Testis (tissue), 3 donors: ENCODE measurements around the gene TBX20. TPM values are rescaled to one million over a fixed set of nuclear protein-coding genes. Genes with fewer than 3 reads are reported as not detected.

ENCODE experiments used
- DNase-seq: peaks from one replicate; pipeline ENCODE4 v3.0.0-alpha.2; 2019
- H3K27ac ChIP-seq, 2 donors: fragments of 200-600 bp; sonication (generic); one replicate each; pipeline ENCODE4 v1.5.1; 2019
- H3K27me3 ChIP-seq: fragments of 200-600 bp; sonication (generic); one replicate; pipeline ENCODE4 v1.5.1; 2019
- H3K36me3 ChIP-seq: fragments of 200-600 bp; sonication (generic); one replicate; pipeline ENCODE4 v1.5.1; 2017; ENCODE audit warnings: low read depth; ENCODE audit errors: missing control alignments
- H3K4me1 ChIP-seq: fragments of 200-600 bp; sonication (generic); one replicate; pipeline ENCODE4 v1.5.1; 2019
- H3K4me3 ChIP-seq, 2 donors: fragments of 200-600 bp; sonication (generic); one replicate each; pipeline ENCODE4 v1.5.1; 2017 to 2019
- H3K9me3 ChIP-seq: fragments of 200-600 bp; sonication (generic); one replicate; pipeline ENCODE4 v1.5.1; 2017
- CTCF ChIP-seq, 3 experiments: fragments of 450-650 bp in 2 of 3; fragments of 200-600 bp in 1 of 3; sonication (generic) in 1 of 3; IDR thresholded peaks; one replicate each; pipeline ENCODE4 v1.5.1; 2016 to 2019; ENCODE audit warnings: antibody characterized with exemption in 3 of 3, mild to moderate bottlenecking in 2 of 3, moderate library complexity in 1 of 3
- POLR2A ChIP-seq: fragments of 450-650 bp; IDR thresholded peaks from one replicate; pipeline ENCODE4 v1.6.1; 2017; ENCODE audit warnings: antibody characterized with exemption, mild to moderate bottlenecking, moderate library complexity
- WGBS, 2 donors: methylation state at CpG; one replicate each; pipeline ENCODE4 v1.1.5; 2018; 5-methylcytosine and 5-hydroxymethylcytosine counted together
- intact Hi-C: fragments of 100-400 bp; cut with DNase I; formaldehyde crosslinking; loops from one replicate; pipeline ENCODE4 v1.15.1; 2023; ENCODE audit warnings: low total_unique reads
- polyA plus RNA-seq: library from polyadenylated mRNA; stranded (reverse); fragments of 350-450 nt; fragmentation: Illumina TruSeq; extraction: RNeasy Lipid Tissue Mini Kit (QIAGEN cat#74804); gene quantifications from one replicate; pipeline ENCODE4 v1.2.3, GENCODE V29; 2014; ENCODE audit warnings: low read depth, low replicate concordance; ENCODE audit not compliant: insufficient read depth
- total RNA-seq, 2 donors: library from RNA; depleted of rRNA; stranded (reverse); fragments of >200 nt; gene quantifications; one replicate each; pipeline ENCODE4 v1.2.3, GENCODE V29; 2016

TBX20 gene
- total and polyA plus RNA-seq, 3 donors from 2014 or later, result 0.63 to 3.8 (median 2.8) TPM

GRCh38 chr7:35280902-35281301 is 27.0 kb upstream of the TBX20 start:
- no peak overlapping the region for H3K4me3 ChIP-seq
- H3K27ac ChIP-seq, result no peak overlapping the region
- no peaks in the 10 kb centered on the region for H3K36me3 ChIP-seq
- H3K4me1 ChIP-seq, result no peaks in the 10 kb centered on the region
- no peaks in the 10 kb centered on the region for H3K27me3 ChIP-seq
- no peak for TF ChIP-seq POLR2A
- no peak for TF ChIP-seq CTCF (IDR thresholded peaks at IDR 0.05)
- DNase-seq, result no peak
- no peaks in the 10 kb centered on the region for H3K9me3 ChIP-seq
- intact Hi-C loops, result no loop called here
- 61 to 80% methylated on average over 4 of the region's 4 CpGs for WGBS, 2 donors

- no peak overlapping the region for H3K4me3 ChIP-seq
- H3K27ac ChIP-seq, result no peak overlapping the region
- DNase-seq, result no peak
- intact Hi-C loops, result no loop called here
- no peaks in the 10 kb centered on the region for H3K9me3 ChIP-seq
- H3K4me1 ChIP-seq, result no peaks in the 10 kb centered on the region
- no peaks in the 10 kb centered on the region for H3K36me3 ChIP-seq
- TF ChIP-seq POLR2A, result no peak
- TF ChIP-seq CTCF (IDR thresholded peaks at IDR 0.05), result no peak
- no peaks in the 10 kb centered on the region for H3K27me3 ChIP-seq
- WGBS, 2 donors, result 92 to 97% methylated on average over 1 of the region's 1 CpG
Observed at GRCh38 chr7:35277359-35277758, 23.5 kb upstream of the TBX20 start.

GRCh38 chr7:35272246-35272645 is 18.3 kb upstream of the TBX20 start:
- 79 to 81% methylated on average over 1 of the region's 1 CpG for WGBS, 2 donors
- no peak overlapping the region for H3K27ac ChIP-seq
- H3K36me3 ChIP-seq, result no peaks in the 10 kb centered on the region
- no peaks in the 10 kb centered on the region for H3K9me3 ChIP-seq
- intact Hi-C loops, result no loop called here
- no peak for DNase-seq
- no peaks in the 10 kb centered on the region for H3K27me3 ChIP-seq
- no peaks in the 10 kb centered on the region for H3K4me1 ChIP-seq
- TF ChIP-seq CTCF (IDR thresholded peaks at IDR 0.05), result no peak
- TF ChIP-seq POLR2A, result no peak
- no peak overlapping the region for H3K4me3 ChIP-seq

GRCh38 chr7:35268953-35269352 is 15.1 kb upstream of the TBX20 start:
- no peaks in the 10 kb centered on the region for H3K27me3 ChIP-seq
- H3K4me1 ChIP-seq, result no peaks in the 10 kb centered on the region
- no peak for DNase-seq
- H3K27ac ChIP-seq, result no peak overlapping the region
- no peaks in the 10 kb centered on the region for H3K36me3 ChIP-seq
- TF ChIP-seq CTCF (IDR thresholded peaks at IDR 0.05) (no peak), POLR2A (no peak)
- WGBS, 2 donors, result 79 to 86% methylated on average over 5 of the region's 5 CpGs
- intact Hi-C loops, result no loop called here
- H3K9me3 ChIP-seq, result no peaks in the 10 kb centered on the region
- H3K4me3 ChIP-seq, result no peak overlapping the region

GRCh38 chr7:35267411-35267810 is 13.5 kb upstream of the TBX20 start:
- intact Hi-C loops, result no loop called here
- TF ChIP-seq CTCF (IDR thresholded peaks at IDR 0.05) (no peak), POLR2A (no peak)
- Histone ChIP-seq H3K4me3 (no peak overlapping the region), H3K27me3 (no peaks in the 10 kb centered on the region), H3K27ac (no peak overlapping the region), H3K36me3 (no peaks in the 10 kb centered on the region), H3K4me1 (no peaks in the 10 kb centered on the region), H3K9me3 (no peaks in the 10 kb centered on the region)
- DNase-seq, result no peak
